Measurements from ENCODE around the gene HELZ.

Gene HELZ

DNA sequence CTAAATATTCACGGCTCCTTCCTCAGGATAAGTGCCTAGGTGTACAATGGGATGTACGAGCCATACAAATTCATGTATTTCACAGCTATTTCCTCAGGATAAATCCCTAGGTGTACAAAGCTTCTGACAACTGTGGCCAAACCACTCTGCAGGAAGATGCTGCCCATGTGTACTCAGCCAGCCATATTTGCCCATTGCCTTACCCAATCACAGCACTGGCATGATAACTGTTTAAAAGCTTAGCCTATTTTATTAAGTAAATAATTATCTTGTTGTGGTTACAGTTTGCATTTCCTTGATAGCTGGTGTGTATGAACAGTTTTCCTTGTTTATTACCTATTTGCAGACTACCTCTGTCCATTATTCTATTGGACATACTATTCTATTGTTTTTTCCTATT, 165.5 kb downstream of the HELZ start:
- no peak for DNase-seq (ENCODE audit: low read depth)

DNA sequence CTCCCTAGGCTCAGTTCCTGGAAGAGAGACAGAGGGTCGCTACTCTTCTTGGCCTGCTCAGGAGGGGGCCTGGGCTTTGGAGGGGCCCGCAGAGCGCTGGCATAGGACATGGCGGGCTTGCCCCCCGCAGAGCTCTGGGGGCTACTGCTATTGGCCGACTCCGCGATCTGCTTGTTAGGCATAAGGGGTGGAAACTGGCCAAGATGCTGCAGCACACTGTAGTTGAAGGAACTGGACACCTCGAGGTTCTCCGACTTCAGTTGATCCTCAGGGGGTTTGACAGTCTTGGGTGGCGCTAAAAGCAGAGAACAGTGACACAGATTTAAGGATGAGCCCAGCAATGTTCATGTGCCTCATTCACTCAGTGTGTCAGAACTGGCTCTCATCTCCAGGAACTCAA, 166.7 kb downstream of the HELZ start:
- no peak for DNase-seq (ENCODE audit: low read depth)

DNA sequence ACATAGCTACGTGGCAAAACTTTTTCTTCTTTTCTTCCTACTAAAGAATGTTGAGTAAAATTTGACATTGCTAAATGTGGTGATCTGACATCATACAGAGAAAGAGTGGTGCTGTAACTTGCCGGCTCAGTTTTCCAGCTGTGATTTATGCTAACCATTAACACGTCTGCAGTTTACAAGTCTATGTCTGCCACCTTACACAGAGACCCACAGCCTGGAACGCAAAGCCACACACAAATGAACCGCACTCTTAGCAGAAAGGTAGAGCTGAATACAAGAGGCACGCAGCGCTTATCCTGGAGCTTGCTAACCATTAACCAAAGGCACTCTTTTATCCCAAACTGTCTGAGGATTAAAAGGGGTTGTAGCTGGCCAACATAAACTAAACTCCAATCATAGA, 168.7 kb downstream of the HELZ start:
- no peak for DNase-seq (ENCODE audit: low read depth)

DNA sequence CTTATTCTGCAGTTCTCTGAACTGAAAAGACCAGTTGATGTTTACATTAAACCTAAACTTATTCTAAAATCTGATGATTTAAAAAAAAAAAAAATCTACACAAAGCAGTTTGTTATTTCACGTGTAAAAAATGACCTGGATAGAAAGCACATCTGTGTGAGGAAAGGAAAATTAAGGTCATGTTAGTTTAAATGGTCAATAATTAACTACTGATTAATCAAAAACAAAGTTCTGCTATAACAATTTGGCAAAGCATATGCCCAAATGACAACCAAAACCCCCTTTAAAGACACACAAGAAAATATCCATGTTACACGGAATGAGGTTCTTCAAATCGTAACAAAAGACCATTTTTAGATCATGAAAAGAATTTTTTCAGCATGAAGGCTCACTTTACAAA, 170.2 kb downstream of the HELZ start:
- no peak for DNase-seq (ENCODE audit: low read depth)

DNA sequence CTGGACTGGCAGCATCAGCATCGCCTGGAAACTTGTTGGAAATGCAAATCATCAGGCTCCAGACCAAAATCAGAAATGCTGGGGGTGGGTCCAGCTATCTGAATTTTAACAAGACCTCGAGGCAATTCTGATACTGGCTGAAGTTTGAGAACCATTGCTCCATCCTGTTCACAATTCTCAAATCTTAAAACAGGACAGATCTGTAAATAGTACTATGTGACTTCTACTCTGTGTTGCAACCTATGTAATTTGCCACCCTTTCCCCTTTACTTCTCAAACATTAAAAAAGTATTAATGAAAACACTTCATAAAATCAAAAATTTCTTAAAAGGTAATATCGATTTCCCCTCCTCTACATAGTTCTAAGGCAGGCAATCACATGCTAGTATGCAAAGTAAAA, 172.1 kb downstream of the HELZ start:
- no peak for DNase-seq (ENCODE audit: low read depth)

DNA sequence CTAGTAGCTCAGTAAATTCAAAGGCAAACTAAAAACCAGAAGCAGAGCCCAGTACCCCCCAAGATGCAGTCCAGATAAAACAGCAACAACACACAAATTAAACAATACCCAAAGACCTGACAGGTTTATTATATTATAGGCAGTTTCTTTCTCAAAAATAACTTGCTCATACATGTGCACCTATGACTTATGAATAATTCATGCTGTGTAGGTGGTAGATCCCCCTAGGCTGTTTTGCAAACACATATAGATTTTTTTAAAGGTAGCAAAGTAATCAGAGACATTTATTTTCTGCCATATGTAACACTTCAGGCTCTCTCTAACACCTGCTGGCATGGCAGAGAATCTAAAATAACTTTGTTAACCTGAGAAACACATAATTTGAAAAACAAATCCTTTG, 173.4 kb downstream of the HELZ start:
- DNase-seq (ENCODE audit: low read depth): no peak

DNA sequence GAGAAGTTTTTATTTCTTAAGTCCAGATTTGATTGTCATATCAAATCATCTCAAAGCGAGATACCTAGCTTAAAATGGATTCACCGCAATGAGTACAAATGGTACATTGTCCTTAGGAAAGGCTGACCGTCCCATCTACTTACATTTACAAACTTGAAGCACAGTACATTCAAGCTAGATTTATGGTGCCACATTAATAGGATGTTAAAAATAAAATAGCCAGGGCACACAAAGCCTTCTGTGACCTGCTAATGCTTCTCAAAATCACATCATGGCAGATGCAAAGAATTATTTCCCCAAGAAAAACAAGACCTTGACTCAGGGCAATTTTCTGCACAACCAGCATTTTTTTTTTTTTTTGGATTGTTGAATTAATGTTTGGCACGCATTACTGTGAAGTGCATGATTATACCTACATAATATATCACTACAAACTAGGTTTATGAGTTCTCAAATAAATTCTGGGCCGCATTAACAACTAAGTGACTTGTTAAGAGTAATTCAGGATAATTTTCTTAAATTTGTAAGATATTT, 175.3 kb downstream of the HELZ start:
- DNase-seq (ENCODE audit: low read depth): no peak

DNA sequence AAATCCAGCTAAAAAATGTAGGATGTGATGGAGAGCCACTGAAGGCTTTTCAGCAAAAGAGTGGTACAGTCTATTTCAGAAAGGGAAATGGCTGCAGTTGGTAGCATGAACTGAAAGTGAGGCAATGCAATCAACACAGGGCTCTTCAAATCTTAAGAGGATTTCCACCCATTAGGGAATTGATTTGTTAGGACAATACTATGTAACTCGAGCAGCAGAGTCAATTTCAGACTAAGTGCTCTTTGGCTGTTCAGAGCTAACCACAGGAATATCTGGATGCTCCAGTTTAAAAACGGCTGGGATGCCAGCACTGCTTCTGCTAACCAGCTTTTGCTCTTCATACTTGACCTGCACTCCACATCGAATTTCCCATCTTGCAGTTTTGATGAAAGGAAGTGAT, 176.0 kb downstream of the HELZ start:
- DNase-seq (ENCODE audit: low read depth): no peak

DNA sequence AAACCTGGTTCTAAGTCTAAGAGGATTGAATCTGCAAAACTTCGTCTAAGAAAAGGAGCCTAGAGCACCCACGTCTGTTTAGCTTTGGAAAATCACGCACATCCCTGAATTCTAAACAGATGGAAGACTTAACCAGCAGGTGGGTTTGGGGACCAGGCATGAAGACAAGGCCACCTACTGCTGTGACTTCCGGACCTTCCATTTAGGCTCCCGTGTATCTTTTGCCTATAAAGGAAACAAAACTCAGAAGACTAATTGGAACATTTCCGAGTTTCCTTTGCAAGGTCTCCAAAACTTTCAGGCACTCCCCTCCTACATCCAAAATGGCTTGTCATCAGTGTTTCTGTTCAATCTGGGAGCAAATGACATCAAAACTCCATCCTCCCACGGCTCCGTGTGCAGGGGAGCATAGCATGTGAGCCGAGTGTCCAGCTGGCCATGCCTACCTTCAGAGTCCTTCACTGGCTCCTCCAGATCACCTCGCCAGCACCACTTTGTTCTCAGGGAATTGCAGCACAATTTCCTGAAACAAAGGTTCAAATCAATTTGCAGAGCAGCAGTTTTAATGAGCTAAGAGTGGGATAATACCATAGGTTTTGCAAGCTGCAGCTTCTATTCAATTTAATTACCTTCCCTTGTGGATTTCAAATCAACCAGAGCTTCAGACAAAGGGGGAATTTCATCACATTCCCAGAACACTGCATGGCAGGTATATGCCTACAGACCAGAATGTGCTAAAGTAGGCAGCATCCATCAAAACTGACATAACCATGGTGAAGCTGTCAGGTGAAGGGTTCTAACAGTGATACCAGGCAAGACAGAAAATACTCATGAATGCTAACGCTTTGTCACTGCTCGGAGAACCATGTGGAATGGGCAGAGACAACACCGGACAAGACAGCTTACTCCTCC, 177.2 kb downstream of the HELZ start:
- DNase-seq (ENCODE audit: low read depth): no peak

DNA sequence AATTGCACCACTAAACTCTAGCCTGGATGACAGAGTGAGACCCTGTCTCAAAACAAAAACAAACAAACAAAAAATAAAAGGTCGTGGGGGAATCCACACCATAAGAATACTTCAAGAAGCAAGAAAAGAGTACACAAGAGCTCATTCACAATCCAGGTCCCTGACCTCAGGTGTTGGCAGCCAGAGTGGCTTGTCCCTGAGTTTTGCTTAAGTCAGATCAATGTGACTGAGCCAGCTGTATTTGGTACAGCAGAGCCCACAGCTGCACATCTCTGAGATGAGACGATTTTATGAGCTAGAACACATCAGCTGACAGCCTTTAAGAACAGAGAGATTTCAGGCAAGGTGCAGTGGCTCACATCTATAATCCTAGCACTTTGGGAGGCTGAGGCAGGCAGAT, 178.3 kb downstream of the HELZ start:
- DNase-seq (ENCODE audit: low read depth): no peak

DNA sequence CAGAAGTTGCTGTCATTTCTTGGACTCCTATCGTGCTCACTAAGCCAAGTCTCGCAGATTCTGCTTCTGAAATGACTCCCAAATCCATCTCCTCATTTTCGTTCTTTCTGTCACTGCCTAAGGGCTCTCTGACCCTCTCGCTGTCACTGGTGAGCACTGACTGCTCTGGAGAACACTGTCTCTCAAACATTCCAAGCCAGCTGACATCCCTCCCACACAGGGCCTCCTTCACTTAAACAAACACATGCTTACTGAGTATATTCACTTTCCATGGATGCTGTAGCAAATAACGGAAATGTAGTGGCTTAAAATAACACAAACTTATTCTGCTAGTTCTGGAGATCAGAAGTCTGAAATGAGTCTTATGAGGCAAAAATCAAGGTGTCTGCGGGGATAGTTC, 181.9 kb downstream of the HELZ start:
- DNase-seq (ENCODE audit: low read depth): no peak

DNA sequence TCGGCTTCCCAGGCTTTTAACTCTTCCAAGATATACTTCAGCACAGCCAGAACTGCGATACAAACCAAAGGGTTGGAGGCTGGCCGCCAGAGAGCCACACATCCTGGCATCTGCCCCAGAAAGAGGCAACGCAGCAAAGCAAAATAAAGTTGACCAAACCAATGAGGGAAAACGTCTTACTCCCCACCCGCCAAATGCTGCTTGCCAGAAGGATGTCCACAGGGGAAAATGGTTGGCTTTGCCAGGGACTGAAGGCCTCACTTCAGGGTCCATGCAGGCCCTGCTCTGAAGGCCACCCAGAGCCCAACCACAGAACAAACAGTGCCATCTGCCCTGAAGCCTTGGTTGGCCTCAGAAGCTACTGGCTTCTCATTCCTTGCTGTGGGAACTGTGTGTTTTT, 185.6 kb downstream of the HELZ start:
- no peak for DNase-seq (ENCODE audit: low read depth)

DNA sequence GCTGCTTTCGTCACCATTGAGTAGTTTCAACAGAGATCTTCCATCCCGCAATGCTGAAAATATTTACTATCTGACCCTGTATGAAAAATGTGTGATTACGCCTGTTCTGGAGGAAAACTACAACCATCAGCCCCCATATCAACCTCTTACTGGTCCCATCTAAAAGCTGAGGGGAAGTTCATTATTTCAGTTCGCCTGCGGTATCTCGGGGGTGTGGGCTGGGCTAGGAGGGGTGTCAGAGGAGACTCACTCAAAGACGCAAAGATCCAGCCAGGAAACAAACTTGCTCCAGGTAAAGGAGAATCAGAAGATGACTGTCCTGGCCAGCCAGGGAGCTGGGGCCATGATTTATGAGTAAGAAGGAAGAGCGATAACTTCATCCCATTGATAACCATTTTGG, 187.0 kb downstream of the HELZ start:
- DNase-seq (ENCODE audit: low read depth): no peak

DNA sequence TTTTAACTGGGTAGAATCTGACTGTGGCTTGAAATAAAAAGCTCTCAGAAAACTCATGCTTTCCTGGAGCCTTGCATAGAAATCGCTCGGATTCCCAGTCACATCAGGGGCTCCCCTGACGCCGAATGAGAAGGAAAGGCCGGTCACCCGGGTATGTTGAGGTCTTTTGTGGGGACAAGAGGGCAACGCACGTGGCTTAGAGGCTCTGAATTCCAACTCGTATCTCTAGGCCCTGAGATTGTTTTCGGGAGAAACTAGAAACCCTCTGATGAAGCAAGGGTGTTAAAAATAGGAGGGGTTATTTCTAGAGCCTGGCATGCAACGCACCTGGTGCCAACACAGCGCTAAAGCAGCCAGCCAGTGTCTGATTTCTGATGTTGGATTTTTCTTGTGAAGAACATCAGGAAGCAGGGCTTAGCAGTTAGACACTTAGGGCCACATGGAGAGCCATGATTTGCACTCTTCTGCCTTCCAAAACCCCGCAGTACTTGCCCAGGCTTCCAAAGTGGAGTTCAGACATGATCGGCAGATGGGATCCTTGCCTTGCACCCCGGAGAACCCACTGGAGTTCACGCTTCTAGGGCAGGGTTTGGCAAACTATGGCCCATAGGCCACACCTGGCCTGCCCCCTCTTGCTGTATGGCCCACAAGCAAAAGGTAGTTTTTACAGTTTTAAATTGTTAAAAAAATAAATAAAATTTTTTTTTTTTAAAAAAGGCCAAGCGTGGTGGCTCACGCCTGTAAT, 188.1 kb downstream of the HELZ start:
- no peak for DNase-seq (ENCODE audit: low read depth)

DNA sequence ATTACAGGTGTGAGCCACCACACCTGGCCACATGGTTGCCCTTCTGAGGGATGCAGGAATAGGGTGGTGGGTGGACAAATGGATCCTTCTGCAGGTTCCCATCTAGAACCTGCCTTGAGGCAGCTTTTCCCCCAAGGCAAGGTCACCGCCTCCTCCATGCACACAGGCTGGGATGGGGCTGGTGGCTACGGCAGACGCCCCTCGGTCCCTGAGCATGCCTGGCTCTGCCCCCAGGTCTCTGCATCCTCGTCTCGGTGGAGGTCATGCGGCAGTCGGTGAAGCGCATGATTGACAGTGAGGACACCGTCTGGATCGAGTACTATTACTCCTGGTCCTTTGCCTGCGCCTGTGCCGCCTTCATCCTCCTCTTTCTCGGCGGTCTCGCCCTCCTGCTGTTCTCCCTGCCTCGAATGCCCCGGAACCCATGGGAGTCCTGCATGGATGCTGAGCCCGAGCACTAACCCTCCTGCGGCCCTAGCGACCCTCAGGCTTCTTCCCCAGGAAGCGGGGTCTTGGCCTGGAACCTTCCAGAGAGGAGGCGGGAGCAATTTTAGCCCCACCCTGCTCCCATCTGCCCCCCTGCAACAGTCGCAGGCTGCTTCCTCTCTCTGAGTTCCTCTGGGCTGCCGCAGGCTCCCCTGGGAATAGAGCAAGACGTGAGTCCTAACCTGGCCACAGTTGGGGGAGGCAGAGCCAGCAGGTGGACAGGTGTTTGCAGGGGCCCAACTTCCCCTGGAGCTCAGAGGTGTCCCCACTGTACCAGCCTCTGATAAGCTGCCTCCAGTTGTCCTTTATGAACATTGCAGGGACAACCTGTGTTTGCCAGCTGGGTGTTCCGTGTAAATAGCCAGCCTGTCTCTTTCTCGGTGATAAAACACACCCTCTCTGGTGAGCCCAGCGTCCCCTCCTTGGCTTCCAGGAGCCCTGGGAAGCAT, 188.9 kb downstream of the HELZ start:
- DNase-seq (ENCODE audit: low read depth): no peak

DNA sequence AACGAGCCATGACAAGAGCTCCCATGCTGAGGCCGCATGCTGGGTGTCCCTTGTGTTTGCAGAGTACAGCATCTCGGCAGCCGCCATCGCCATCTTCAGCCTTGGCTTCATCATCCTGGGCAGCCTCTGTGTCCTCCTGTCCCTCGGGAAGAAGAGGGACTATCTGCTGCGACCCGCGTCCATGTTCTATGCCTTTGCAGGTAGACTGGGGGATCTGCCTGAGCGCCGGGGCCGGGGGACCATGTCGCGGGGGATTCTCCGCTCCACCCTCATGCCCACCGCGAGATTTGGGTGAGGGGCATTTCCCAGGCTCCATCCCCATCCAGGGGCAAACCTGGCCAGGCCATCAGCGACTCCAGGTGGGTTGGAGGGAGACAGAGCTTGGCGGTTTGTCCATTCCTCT, 190.0 kb downstream of the HELZ start:
- no peak for DNase-seq (ENCODE audit: low read depth)

DNA sequence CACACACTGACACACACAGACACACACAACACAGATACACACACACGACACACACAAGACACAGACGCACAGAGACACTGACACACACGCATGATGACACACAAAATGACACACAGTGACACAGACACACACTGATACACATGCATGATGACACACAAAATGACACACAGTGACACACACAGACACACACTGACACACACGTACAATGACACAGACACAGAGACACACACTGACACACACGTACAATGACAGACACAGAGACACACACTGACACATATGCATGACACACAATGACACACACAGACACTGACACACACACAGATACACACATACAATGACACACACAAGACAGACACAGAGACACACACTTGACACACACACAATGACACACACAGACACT, 190.4 kb downstream of the HELZ start:
- no peak for DNase-seq (ENCODE audit: low read depth)

DNA sequence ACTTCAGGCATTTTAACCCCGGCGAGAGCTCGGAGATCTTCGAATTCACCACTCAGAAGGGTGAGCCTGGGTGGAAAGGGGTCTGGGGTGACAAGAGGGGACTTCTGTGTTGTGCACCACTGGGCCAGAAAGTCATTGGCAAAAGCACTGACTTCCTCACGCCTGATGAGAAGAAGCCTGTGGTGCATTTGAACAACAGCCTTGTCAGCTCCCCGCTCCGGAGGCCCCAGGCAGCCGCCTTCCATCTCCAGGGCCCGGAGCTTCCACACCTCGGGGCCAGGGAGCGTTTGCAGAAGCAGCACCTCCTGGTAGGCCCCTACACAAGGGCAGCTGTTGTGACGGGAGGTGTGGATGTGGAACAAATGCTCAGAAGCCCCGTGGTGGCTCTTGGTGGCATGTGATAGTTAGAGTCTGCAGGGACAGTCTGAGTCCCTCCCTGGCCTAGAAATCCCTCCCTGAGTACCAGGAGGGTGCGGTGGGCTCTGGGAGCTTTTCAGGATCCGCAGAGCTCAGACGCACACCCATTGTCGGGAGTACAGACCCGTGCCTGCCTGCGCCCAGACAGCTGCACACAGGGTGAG, 190.9 kb downstream of the HELZ start:
- DNase-seq (ENCODE audit: low read depth): no peak

DNA sequence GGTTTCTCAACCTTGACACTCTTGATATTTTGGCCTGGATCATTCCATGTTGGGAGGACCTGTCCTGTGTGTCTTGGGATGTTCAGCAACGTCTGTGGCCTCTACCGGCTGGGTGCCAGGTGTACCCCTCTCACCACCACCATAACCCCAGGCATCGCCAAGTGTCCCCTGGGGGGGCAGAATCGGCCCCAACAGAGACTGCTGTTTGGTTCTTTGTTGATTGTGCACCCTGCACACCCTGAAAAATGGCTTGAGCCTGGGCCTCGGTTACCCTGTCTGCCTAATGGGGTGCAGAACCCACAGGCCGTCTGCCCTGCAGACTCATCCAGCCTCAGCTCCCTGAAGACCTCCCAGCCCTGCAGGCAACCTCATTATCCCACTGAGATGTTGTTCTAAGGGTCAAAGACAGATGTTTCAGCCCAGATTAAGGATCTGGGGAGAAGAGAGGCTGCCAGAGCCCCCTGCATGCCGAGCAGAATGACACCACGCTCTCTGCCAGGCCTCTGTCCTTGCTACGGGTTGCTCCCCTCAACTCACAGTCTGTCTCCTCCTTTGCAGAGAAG, 191.5 kb downstream of the HELZ start:
- DNase-seq (ENCODE audit: low read depth): no peak

DNA sequence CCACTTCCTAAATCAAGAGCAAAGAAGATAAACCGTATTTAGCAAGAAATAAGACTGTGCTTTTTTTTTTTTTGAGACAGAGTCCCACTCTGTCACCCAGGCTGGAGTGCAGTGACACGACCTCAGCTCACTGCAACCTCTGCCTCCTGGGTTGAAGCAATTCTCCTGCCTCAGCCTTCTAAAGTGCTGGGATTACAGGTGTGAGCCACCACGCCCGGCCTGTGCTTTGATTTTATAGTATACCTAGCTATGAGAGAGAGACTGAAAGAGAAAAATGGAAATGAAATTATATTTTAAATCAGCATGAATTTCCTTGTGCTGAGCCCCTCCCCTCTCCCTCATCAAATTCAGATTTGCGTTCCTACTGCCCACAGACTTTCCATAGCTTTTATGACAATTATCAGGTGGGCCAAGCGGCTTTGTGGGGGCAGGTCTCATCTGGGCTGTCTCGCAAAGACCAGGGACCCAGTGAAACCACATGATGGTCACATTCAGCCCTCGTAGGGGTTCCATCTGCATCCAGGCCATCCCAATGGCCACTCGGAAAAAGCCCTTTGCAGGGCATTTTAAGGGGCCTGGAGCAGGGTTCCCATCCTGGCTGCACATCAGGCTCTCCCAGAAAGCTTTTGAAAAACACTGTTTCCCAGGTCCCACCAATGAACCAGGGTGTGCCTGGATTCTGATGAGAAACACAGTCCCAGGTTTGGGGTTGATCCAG, 192.1 kb downstream of the HELZ start:
- no peak for DNase-seq (ENCODE audit: low read depth)

DNA sequence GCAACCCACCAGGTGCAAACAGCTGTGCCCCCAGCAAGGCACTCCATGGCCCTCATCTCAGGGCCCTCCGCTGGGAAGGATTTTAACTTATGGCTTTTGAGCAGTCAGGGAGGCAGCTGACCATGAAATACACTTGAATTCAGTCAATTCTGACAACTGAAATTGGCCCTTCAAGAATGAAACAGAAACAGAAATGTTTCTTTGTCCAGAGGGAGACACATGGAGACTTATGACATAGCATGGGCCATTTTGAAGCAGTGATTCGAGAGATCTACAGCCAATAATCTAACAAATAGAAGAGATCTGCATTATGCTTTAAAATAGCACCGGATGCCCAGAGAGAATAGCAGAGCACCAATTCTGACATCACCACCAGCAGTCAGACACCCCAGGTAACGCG, 193.2 kb downstream of the HELZ start:
- DNase-seq (ENCODE audit: low read depth): no peak
